Measurements from ENCODE around the gene KBTBD8. TPM values are rescaled to one million over a fixed set of nuclear protein-coding genes. Genes with fewer than 3 reads are reported as not detected.
A peak's percentile ranks its signal among the peaks of the same experiment; 100 is the strongest.

Gene KBTBD8
- total and polyA plus RNA-seq, 9 of the 15 experiments (the other 6 are each of a cell fraction or from before 2014, with no cell fraction given): 2.7 to 9.1 (median 5.6) TPM

DNA sequence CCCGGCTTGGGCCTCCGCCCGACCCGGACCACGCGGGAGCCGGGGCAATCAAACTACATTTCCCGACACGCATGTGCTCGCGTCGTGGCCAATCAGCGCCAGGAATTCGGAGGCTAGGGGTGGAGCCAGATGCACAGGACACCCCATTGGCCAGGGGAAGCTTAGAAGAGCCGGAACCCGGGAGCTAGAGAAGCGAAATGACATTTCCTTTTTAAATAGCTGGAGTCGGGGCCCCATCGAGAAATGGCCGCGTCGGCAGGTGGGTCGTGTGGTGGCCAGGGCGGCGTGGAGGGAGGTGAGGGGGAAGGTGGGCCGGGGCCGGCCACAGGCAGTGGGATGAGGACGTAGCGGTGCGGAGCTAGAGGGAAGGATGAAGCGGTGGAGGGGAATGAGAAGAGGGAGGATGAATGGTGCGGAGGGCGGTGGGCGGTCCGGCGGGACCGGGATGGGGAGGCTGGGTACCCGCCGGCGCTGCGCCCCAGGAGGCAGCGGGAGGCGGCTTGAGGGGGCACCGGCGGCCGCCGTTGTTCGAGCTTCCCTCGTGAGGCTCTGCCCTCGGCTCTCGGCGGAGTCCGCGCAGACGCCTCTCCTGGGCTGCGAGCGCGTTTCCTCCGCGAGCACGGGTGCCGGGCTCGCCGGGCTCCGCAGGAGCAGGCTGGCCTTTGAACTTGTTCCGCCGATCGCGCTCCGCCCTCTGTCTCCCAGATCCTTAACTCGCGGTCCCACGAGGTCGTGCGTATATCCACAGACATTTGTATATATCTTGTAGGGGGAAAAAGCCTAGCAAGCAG lies at the start of gene KBTBD8 (continued):
- TF ChIP-seq, protein P1, sequence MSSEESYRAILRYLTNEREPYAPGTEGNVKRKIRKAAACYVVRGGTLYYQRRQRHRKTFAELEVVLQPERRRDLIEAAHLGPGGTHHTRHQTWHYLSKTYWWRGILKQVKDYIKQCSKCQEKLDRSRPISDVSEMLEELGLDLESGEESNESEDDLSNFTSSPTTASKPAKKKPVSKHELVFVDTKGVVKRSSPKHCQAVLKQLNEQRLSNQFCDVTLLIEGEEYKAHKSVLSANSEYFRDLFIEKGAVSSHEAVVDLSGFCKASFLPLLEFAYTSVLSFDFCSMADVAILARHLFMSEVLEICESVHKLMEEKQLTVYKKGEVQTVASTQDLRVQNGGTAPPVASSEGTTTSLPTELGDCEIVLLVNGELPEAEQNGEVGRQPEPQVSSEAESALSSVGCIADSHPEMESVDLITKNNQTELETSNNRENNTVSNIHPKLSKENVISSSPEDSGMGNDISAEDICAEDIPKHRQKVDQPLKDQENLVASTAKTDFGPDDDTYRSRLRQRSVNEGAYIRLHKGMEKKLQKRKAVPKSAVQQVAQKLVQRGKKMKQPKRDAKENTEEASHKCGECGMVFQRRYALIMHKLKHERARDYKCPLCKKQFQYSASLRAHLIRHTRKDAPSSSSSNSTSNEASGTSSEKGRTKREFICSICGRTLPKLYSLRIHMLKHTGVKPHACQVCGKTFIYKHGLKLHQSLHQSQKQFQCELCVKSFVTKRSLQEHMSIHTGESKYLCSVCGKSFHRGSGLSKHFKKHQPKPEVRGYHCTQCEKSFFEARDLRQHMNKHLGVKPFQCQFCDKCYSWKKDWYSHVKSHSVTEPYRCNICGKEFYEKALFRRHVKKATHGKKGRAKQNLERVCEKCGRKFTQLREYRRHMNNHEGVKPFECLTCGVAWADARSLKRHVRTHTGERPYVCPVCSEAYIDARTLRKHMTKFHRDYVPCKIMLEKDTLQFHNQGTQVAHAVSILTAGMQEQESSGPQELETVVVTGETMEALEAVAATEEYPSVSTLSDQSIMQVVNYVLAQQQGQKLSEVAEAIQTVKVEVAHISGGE (CRISPR knock-in tag; IDR thresholded peaks at IDR 0.05): 0 out of 6 replicates have a peak, but pooled peaks of 1 of the 3 experiments have one; percentile 56
- TF ChIP-seq ZNF121 (CRISPR knock-in tag; conservative IDR thresholded peaks at IDR 0.05): no peak
- peak; percentile 81 for TF ChIP-seq RBBP5 (IDR thresholded peaks at IDR 0.05; ENCODE audit: borderline replicate concordance, insufficient read depth, low read length, poor library complexity, severe bottlenecking)
- no peak for TF ChIP-seq ZNF133 (CRISPR knock-in tag; IDR thresholded peaks at IDR 0.05)
- peak; percentile 24; the same call in 1 of the 2 replicates for TF ChIP-seq NFRKB (IDR thresholded peaks at IDR 0.05; ENCODE audit: low read depth)
- no peak for TF ChIP-seq PYGO2 (tag; IDR thresholded peaks at IDR 0.05)
- TF ChIP-seq U2AF2 (optimal IDR thresholded peaks at IDR 0.05; ENCODE audit: low read depth, low read length): no peak
- TF ChIP-seq, protein P2, sequence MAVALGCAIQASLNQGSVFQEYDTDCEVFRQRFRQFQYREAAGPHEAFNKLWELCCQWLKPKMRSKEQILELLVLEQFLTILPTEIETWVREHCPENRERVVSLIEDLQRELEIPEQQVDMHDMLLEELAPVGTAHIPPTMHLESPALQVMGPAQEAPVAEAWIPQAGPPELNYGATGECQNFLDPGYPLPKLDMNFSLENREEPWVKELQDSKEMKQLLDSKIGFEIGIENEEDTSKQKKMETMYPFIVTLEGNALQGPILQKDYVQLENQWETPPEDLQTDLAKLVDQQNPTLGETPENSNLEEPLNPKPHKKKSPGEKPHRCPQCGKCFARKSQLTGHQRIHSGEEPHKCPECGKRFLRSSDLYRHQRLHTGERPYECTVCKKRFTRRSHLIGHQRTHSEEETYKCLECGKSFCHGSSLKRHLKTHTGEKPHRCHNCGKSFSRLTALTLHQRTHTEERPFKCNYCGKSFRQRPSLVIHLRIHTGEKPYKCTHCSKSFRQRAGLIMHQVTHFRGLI (CRISPR knock-in tag; IDR thresholded peaks at IDR 0.05): no peak
- TF ChIP-seq HDAC3 (IDR thresholded peaks at IDR 0.05; ENCODE audit: borderline replicate concordance, partially characterized antibody): no peak
- TF ChIP-seq, protein P3, sequence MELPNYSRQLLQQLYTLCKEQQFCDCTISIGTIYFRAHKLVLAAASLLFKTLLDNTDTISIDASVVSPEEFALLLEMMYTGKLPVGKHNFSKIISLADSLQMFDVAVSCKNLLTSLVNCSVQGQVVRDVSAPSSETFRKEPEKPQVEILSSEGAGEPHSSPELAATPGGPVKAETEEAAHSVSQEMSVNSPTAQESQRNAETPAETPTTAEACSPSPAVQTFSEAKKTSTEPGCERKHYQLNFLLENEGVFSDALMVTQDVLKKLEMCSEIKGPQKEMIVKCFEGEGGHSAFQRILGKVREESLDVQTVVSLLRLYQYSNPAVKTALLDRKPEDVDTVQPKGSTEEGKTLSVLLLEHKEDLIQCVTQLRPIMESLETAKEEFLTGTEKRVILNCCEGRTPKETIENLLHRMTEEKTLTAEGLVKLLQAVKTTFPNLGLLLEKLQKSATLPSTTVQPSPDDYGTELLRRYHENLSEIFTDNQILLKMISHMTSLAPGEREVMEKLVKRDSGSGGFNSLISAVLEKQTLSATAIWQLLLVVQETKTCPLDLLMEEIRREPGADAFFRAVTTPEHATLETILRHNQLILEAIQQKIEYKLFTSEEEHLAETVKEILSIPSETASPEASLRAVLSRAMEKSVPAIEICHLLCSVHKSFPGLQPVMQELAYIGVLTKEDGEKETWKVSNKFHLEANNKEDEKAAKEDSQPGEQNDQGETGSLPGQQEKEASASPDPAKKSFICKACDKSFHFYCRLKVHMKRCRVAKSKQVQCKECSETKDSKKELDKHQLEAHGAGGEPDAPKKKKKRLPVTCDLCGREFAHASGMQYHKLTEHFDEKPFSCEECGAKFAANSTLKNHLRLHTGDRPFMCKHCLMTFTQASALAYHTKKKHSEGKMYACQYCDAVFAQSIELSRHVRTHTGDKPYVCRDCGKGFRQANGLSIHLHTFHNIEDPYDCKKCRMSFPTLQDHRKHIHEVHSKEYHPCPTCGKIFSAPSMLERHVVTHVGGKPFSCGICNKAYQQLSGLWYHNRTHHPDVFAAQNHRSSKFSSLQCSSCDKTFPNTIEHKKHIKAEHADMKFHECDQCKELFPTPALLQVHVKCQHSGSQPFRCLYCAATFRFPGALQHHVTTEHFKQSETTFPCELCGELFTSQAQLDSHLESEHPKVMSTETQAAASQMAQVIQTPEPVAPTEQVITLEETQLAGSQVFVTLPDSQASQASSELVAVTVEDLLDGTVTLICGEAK (IDR thresholded peaks at IDR 0.05): peak; percentile 50
- TF ChIP-seq, protein P3 (CRISPR knock-in tag; IDR thresholded peaks at IDR 0.05): no peak
- no peak for TF ChIP-seq CBX3 (IDR thresholded peaks at IDR 0.05; ENCODE audit: borderline replicate concordance in 1 of 2, low read length in 2 of 2)
